GM21717 (cell line): ENCODE measurements around the gene PKN2.

Experiments used
- ATAC-seq: cut with Tn5 transposase; IDR thresholded peaks from one replicate; pipeline ENCODE4 v1.9.1; 2021; ENCODE audit warnings: mild to moderate bottlenecking, moderate library complexity; ENCODE audit not compliant: unreplicated experiment

PKN2 gene

DNA sequence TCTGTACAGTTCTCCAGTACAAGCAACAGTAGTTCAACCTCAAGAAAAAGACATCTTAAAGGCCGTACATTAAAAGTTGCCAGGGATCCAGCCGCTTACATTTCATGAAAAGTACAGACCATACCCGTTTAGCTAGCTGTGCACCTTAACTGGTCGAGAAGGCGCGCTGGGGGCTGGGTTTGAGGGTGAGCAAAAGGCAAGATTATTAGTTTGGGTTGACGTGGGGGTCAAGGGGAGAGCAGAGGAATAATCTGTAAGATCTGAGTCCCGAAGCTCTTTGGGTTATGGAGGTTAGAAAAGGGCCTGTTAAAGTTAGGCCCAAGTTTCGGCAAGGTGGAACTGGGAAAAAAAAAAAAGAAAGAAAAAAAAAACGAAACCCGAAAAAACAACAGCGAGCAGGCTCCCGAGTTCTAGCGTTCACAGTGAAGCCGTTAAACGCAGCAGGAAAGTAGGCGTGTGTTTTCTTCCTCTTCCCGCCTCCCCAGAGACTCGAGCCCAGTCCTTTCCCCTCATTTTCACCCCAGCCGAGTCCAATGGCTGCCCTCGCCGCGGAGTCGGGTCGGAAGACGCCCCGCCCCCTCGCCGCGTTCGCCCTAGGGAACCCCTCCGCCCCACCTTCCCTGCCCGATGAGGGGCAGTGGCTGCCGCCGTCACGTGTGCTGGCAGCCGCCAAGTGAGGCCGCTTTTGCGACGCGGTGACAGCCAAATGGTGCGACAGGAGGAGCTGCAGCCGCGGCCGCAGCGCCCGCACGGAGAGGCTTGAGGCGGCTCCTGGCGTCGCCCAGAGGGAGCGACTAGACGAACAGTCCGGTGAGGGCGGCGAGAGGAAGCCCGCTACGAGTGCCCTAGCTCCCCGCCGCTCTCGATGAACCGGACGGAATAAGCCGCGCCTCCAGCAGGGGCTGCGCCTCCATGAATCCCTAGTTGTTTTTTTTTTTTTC lies at the start of gene PKN2:
PKN2 (plus strand) TSS at position 733 of the 941 bp plus-strand sequence. CDS start 308 bp downstream, outside the sequence.
- ATAC-seq = peak; percentile 89

GRCh38 chr1:88634538-88634937 lies 49.5 kb upstream of the PKN2 start:
- no peak for ATAC-seq

DNA sequence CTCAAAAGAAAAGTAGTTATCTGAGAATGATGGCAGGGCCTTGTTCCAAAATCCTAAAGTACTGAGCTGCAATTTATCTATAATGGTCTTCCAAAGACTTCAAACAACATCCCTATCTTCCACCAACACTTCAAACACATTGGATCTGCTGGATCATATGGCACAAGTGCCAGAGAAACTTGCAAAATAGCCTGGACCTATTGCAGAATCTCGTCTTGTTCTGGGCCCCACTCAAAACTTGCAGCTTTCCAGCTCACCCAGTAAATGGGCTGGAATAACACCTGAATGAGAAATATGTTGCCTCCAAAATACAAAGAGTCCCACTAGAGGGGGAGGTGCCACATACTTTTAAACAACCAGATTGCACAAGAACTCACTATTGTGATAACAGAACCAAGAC lies 44.0 kb upstream of the PKN2 start:
- ATAC-seq = no peak

GRCh38 chr1:88645886-88646285 lies 38.2 kb upstream of the PKN2 start:
- no peak for ATAC-seq

DNA sequence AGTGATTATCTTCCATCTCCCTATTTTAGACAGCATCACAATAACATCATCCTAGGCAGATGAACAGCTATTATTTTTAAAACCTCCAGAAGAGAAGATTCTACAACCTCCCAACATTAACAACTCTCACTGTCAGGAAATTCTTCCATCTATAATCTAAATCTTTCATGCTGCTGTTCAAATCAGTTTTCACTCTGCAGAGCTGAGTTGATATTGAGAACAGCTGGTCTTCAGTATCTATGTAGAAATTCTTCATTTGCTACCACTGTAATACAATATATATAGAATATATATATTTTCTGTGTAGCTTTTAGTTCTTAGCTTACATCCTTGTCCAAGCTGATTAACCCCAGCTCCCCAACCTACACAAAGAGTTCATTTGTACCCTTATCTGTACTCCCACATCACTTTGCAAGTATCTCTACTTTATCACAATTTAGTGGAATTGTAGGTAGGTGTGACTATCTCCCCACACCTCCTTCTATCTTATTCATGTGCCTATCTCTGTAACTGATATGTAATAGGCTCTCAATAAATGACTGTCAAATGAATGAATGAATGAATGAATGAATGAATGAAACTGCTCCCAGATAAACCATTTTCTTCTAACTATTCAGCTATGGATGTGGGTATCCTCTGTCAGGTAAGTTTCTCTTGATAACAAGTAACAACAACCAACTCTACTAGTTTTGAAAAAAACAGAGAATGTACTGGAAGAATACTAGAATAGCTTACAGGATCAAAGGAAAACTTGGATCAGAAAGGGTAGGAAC lies 37.4 kb upstream of the PKN2 start:
- no peak for ATAC-seq

DNA sequence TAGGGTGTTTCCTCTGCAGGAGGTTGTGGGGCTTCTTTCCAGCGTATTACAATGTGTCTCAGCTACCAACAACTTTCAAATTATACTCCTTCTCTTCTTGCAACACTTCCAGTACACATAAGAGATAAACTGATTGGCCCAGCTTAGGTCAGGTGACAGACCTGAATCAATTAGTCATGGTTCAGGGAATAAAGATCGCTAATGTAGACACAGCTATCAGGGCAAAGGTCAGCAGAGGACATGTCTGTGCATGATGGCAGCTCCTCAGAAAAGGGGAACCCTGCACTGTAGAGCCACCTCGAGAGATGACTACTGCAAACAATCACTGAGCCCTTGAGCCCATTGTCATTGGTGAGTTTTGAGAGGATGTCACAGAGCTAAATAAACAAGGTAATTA lies 36.8 kb upstream of the PKN2 start:
- ATAC-seq = no peak

DNA sequence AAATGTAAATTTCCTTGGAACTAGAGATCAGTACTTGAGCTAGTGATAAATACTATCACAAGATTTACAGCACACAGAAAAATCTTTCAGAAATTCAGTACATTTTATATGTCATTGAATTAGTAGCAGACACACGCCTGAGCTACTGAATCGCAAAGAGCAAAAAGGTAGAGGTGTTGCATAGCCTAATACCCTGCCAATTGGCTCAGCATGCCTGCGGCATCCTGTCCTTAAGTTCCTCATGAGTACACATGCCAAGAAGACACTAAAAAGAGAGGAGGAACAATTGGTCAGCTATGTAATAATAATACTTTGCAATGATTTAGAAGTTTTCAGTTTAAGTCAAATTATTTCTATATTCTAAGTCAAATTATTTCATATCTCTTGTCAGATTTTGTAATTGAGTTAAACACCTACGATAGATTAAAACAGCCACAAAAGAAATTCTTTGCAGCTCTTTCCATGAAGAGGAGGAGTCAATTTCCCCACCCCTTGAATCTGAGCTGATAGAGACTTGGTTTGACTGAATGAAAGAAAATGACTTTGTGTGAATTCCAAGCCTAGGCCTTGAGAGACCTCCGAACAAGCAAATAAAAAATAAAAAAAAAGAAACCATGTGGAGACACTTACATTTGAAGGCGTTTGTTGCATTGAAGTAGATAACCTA lies 36.2 kb upstream of the PKN2 start:
- ATAC-seq = no peak

- no peak for ATAC-seq
Observed at GRCh38 chr1:88648706-88649105, 35.4 kb upstream of the PKN2 start.

GRCh38 chr1:88649932-88650331 lies 34.1 kb upstream of the PKN2 start:
- ATAC-seq = no peak

GRCh38 chr1:88650676-88651418 lies 33.2 kb upstream of the PKN2 start:
- ATAC-seq = no peak

GRCh38 chr1:88655140-88655539 lies 28.9 kb upstream of the PKN2 start:
- ATAC-seq = no peak

DNA sequence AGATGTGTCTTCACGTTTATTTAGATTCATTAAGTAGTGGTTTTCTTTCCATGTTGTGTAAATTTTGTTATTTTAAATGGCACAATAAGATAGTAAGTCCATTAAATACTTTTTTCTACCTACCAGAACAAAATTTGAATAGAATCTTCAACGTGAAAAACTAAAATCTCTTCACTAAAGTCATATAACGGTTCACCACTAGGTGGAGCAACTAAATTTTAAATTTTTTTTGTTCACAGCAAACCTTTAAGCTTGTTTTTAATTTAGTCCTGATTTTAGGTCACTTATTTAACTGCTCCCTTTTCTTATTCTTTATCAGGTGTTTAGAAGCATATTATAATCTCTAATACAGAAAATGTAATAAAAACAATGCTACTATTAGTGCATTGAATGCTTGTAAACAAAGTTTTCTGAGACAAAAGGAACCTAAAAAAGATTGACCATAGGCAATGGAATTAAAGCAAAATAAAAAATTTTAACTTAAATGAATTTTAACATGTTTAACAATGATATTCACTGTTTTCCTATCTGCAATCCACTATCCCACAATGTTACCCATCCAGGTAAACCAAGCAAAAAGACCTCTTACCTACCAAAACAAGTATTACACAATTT lies 28.3 kb upstream of the PKN2 start:
- ATAC-seq = no peak

GRCh38 chr1:88658419-88658818 lies 25.7 kb upstream of the PKN2 start:
- ATAC-seq = no peak

DNA sequence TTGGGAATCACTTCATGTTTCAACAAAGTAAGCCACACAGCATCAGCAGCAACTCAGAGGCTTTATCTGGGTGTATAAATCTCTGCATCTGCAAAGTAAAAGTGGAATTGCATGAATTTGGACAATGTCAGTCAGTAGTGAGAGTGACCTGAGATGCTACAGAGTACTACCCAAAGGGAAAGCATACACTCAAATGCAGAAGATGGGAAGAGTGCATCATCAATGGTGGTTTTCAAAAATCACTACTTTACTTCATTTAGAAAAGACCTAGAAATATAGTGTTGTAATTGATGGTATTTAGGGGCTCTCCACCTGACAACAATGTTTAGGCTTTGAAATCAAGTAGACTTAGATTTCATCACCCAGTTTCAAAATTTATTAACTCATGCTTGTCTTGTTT lies 24.5 kb upstream of the PKN2 start:
- ATAC-seq = no peak

GRCh38 chr1:88661188-88661587 lies 22.9 kb upstream of the PKN2 start:
- ATAC-seq = no peak

GRCh38 chr1:88661951-88662699 lies 21.9 kb upstream of the PKN2 start:
- ATAC-seq = no peak

DNA sequence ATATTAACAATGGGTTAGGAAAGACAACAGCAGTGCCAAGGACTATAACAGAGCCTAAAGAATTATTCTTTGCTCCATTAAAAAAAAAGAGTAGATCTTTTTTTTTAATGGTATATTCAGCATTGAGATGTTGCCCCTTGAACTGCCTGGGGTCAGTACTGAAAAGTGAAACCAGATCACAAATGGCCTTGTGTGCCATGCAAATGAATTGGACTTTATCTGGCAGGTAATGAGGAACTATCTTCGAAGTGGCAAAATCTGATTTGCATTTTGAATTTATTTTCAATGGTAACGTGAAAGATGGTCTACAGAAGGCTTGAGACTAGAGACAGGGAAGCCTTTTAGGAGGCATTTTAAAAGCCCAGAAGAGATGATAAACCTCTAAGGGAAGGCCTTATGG lies 21.4 kb upstream of the PKN2 start:
- no peak for ATAC-seq

DNA sequence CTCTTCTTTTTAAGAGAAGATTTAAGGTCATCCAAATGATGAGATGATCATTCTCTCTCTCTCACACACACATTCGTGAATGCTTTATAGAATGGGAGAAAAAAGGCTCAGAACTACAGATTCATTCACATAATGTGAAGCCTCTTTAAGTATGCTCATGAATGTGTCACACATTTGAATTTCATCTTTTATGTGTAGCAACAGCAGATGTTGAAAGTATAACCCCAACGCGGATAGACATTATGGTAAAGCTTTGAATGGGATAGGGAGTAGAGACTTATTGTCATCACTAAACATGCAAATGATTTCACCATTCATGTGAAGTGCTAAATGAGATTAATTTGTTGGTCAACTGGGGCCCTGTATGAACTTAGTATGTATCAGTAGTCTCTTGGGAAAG lies 15.7 kb upstream of the PKN2 start:
- no peak for ATAC-seq

GRCh38 chr1:88670462-88670861 lies 13.6 kb upstream of the PKN2 start:
- ATAC-seq = no peak

GRCh38 chr1:88673446-88673845 lies 10.6 kb upstream of the PKN2 start:
- no peak for ATAC-seq
